Measurements from ENCODE around the gene DNAJC30. TPM values are rescaled to one million over a fixed set of nuclear protein-coding genes. Genes with fewer than 3 reads are reported as not detected.

DNAJC30 gene
- total and polyA plus RNA-seq, 4 donors = 3.5 to 13.5 (median 9.9) TPM

DNA sequence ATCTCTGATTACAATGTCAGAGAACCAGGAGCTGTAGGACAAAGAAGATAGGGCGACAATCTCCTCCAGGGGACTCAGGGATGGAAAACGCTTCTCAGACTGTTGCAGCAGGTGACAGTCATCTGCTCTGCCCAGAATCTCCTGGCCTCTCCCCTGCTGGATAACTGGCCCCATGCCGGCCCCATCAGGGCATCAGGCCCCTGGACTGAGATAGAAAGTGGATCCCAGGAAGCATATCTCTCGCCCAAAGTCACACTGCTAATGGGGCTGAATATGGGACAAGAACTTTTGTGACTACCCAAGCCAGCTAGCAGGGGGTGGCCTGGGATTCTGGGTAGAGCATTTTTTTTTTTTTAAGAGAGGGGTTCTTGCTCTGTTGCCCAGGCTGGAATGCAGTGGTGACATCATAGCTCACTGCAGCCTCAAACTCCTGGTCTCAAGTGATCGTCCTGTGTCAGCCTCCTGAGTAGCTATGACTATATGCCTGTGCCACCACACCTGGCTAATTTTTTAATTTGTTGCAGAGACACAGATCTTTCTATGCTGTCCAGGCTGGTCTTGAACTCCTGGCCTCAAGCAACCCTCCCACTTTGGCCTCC is 38.5 kb downstream of the DNAJC30 start:
- Histone ChIP-seq H3K27me3 (ENCODE audit: control insufficient read depth, insufficient read depth, low read length) (peaks cover 40% of the 10 kb centered on the region), H3K9me3 (ENCODE audit: control insufficient read depth, insufficient read depth, low read length) (no peaks in the 10 kb centered on the region), H3K4me3 (ENCODE audit: low read depth, low read length) (no peak overlapping the region), H3K4me1 (ENCODE audit: control insufficient read depth, insufficient read depth, low read length) (peaks cover 11% of the 10 kb centered on the region), H3K27ac (ENCODE audit: low read depth, low read length) (no peak overlapping the region), H3K36me3 (ENCODE audit: control insufficient read depth, insufficient read depth, low read length) (no peaks in the 10 kb centered on the region)
- DNase-seq (ENCODE audit: low read depth in 4 of 6, low spot score in 6 of 6) = no peak
- 50% methylated on average over 5 of the region's 5 CpGs for WGBS (ENCODE audit: insufficient coverage)

GRCh38 chr7:73642834-73643233 is 40.4 kb downstream of the DNAJC30 start:
- no peak overlapping the region for H3K27ac ChIP-seq (ENCODE audit: low read depth, low read length)
- H3K4me1 ChIP-seq (ENCODE audit: control insufficient read depth, insufficient read depth, low read length) = peaks cover 6% of the 10 kb centered on the region
- no peak overlapping the region for H3K4me3 ChIP-seq (ENCODE audit: low read depth, low read length)
- H3K9me3 ChIP-seq (ENCODE audit: control insufficient read depth, insufficient read depth, low read length) = no peaks in the 10 kb centered on the region
- peaks cover 24% of the 10 kb centered on the region for H3K27me3 ChIP-seq (ENCODE audit: control insufficient read depth, insufficient read depth, low read length)
- H3K36me3 ChIP-seq (ENCODE audit: control insufficient read depth, insufficient read depth, low read length) = no peaks in the 10 kb centered on the region
- no peak for DNase-seq (ENCODE audit: low read depth in 4 of 6, low spot score in 6 of 6)
- no CpG with 5 or more reads among the region's 2 CpGs for WGBS (ENCODE audit: insufficient coverage)

DNA sequence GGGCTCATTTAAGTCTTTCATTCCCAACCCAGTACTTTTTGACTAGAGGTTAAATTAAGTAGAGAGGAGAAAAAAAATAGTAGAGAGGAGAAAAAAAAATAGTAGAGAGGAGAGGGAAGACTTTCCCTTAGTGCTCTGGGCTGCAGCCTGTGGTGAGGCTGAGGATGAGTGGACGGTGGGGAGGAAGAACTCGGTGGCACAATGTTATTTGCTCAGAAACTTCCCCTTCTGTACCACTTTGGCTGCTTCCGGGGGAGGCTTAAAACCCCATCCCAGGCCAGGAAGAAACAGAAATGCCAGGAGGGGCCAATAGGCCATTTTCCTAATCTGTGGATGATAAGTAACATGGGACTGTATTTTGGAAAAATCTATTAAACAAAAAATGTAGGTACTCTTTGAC is 44.3 kb downstream of the DNAJC30 start:
- Histone ChIP-seq H3K27ac (ENCODE audit: low read depth, low read length) (no peak overlapping the region), H3K36me3 (ENCODE audit: control insufficient read depth, insufficient read depth, low read length) (no peaks in the 10 kb centered on the region), H3K4me3 (ENCODE audit: low read depth, low read length) (no peak overlapping the region), H3K4me1 (ENCODE audit: control insufficient read depth, insufficient read depth, low read length) (no peaks in the 10 kb centered on the region), H3K27me3 (ENCODE audit: control insufficient read depth, insufficient read depth, low read length) (no peaks in the 10 kb centered on the region), H3K9me3 (ENCODE audit: control insufficient read depth, insufficient read depth, low read length) (no peaks in the 10 kb centered on the region)
- WGBS (ENCODE audit: insufficient coverage) = no CpG with 5 or more reads among the region's 3 CpGs
- no peak for DNase-seq (ENCODE audit: low read depth in 4 of 6, low spot score in 6 of 6)

- no peak overlapping the region for H3K27ac ChIP-seq (ENCODE audit: low read depth, low read length)
- H3K4me1 ChIP-seq (ENCODE audit: control insufficient read depth, insufficient read depth, low read length) = no peaks in the 10 kb centered on the region
- H3K4me3 ChIP-seq (ENCODE audit: low read depth, low read length) = no peak overlapping the region
- WGBS (ENCODE audit: insufficient coverage) = 95% methylated on average over 6 of the region's 8 CpGs
- H3K27me3 ChIP-seq (ENCODE audit: control insufficient read depth, insufficient read depth, low read length) = peaks cover 4% of the 10 kb centered on the region
- no peaks in the 10 kb centered on the region for H3K36me3 ChIP-seq (ENCODE audit: control insufficient read depth, insufficient read depth, low read length)
- no peaks in the 10 kb centered on the region for H3K9me3 ChIP-seq (ENCODE audit: control insufficient read depth, insufficient read depth, low read length)
- DNase-seq (ENCODE audit: low read depth in 4 of 6, low spot score in 6 of 6) = no peak
Measured at GRCh38 chr7:73635428-73636200, 47.6 kb downstream of the DNAJC30 start.

- 86% methylated on average over 7 of the region's 8 CpGs for WGBS (ENCODE audit: insufficient coverage)
- no peak overlapping the region for H3K27ac ChIP-seq (ENCODE audit: low read depth, low read length)
Measured at GRCh38 chr7:73633844-73634243, 49.4 kb downstream of the DNAJC30 start.

DNA sequence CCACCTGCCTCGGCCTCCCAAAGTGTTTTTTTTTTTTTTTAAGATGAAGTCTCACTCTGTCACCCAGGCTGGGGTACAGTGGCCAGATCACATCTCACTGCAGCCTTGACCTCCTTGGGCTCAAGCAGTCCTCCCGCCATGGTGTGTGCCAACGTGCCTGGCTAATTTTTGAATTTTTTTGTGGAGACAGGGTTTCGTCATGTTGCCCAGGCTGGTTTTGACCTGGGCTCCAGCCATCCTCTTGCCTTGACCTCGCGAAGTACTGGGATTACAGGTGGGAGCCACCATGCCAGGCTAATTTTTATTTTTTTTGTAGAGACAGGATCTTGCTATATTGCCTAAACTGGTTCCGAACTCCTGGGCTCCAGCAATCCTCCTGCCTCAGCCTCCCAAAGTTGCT is 49.9 kb downstream of the DNAJC30 start:
- DNase-seq (ENCODE audit: low read depth in 4 of 6, low spot score in 6 of 6) = no peak
- H3K4me3 ChIP-seq (ENCODE audit: low read depth, low read length) = no peak overlapping the region
- no peak overlapping the region for H3K27ac ChIP-seq (ENCODE audit: low read depth, low read length)
- 84% methylated on average over 7 of the region's 7 CpGs for WGBS (ENCODE audit: insufficient coverage)
- H3K27me3 ChIP-seq (ENCODE audit: control insufficient read depth, insufficient read depth, low read length) = peaks cover 5% of the 10 kb centered on the region
- H3K36me3 ChIP-seq (ENCODE audit: control insufficient read depth, insufficient read depth, low read length) = no peaks in the 10 kb centered on the region
- H3K9me3 ChIP-seq (ENCODE audit: control insufficient read depth, insufficient read depth, low read length) = no peaks in the 10 kb centered on the region
- H3K4me1 ChIP-seq (ENCODE audit: control insufficient read depth, insufficient read depth, low read length) = no peaks in the 10 kb centered on the region

More at GRCh38 chr7:73633844-73634243, 49.4 kb downstream of the DNAJC30 start:
- no peaks in the 10 kb centered on the region for H3K4me1 ChIP-seq (ENCODE audit: control insufficient read depth, insufficient read depth, low read length)
- no peaks in the 10 kb centered on the region for H3K9me3 ChIP-seq (ENCODE audit: control insufficient read depth, insufficient read depth, low read length)
- DNase-seq (ENCODE audit: low read depth in 4 of 6, low spot score in 6 of 6) = no peak
- no peaks in the 10 kb centered on the region for H3K36me3 ChIP-seq (ENCODE audit: control insufficient read depth, insufficient read depth, low read length)
- no peak overlapping the region for H3K4me3 ChIP-seq (ENCODE audit: low read depth, low read length)
- peaks cover 4% of the 10 kb centered on the region for H3K27me3 ChIP-seq (ENCODE audit: control insufficient read depth, insufficient read depth, low read length)

- Histone ChIP-seq H3K27me3 (ENCODE audit: control insufficient read depth, insufficient read depth, low read length) (peaks cover 11% of the 10 kb centered on the region), H3K4me3 (ENCODE audit: low read depth, low read length) (no peak overlapping the region), H3K4me1 (ENCODE audit: control insufficient read depth, insufficient read depth, low read length) (no peaks in the 10 kb centered on the region), H3K27ac (ENCODE audit: low read depth, low read length) (no peak overlapping the region), H3K9me3 (ENCODE audit: control insufficient read depth, insufficient read depth, low read length) (no peaks in the 10 kb centered on the region), H3K36me3 (ENCODE audit: control insufficient read depth, insufficient read depth, low read length) (no peaks in the 10 kb centered on the region)
- no peak for DNase-seq (ENCODE audit: low read depth in 4 of 6, low spot score in 6 of 6)
- WGBS (ENCODE audit: insufficient coverage) = 31% methylated on average over 1 of the region's 1 CpG
Measured at GRCh38 chr7:73631558-73631957, 51.7 kb downstream of the DNAJC30 start.

Small RNA genes within 50 kb of the gene (small RNA-seq; reads per million reads assigned to genes)
- 0.32 reads per million, percentile 32 among the genes with 10 or more reads in this experiment for gene MIR4284 (ENCODE audit: low replicate concordance)
- gene RN7SL265P (ENCODE audit: low replicate concordance) = not detected

Other genes starting within 250 kb of the DNAJC30 start
- gene FZD9, start 249.7 kb downstream of the DNAJC30 start, total RNA-seq = 1 to 10 TPM; 2.8 to 4.9 TPM
- 1 to 10 TPM; 5.4 to 5.8 TPM for gene FZD9, start 249.7 kb downstream of the DNAJC30 start, polyA plus RNA-seq (ENCODE audit: insufficient read length in 2 of 2)
- gene BAZ1B, start 161.2 kb downstream of the DNAJC30 start, total RNA-seq = 10 to 100 TPM; 49.6 to 63.9 TPM
- gene BAZ1B, start 161.2 kb downstream of the DNAJC30 start, polyA plus RNA-seq (ENCODE audit: insufficient read length in 2 of 2) = 10 to 100 TPM; 42.8 to 50.6 TPM
- gene BCL7B, start 125.8 kb downstream of the DNAJC30 start, total RNA-seq = 10 to 100 TPM in 1 of 2 donors, 1 to 10 TPM in 1; 8.2 to 11.3 TPM
- gene BCL7B, start 125.8 kb downstream of the DNAJC30 start, polyA plus RNA-seq (ENCODE audit: insufficient read length in 2 of 2) = 10 to 100 TPM; 41.5 to 42.5 TPM
- 10 to 100 TPM; 45.2 to 50.3 TPM for gene TBL2, start 104.9 kb downstream of the DNAJC30 start, total RNA-seq
- 10 to 100 TPM; 32.3 to 36.8 TPM for gene TBL2, start 104.9 kb downstream of the DNAJC30 start, polyA plus RNA-seq (ENCODE audit: insufficient read length in 2 of 2)
- gene MLXIPL, start 58.9 kb downstream of the DNAJC30 start, total RNA-seq = 1 to 10 TPM in 1 of 2 donors, under 1 TPM in 1; 0.55 to 1.5 TPM
- 1 to 10 TPM; 2.9 to 4.4 TPM for gene MLXIPL, start 58.9 kb downstream of the DNAJC30 start, polyA plus RNA-seq (ENCODE audit: insufficient read length in 2 of 2)
- gene VPS37D, start 15.6 kb downstream of the DNAJC30 start, total RNA-seq = 10 to 100 TPM in 1 of 2 donors, 1 to 10 TPM in 1; 8.9 to 13.6 TPM
- gene VPS37D, start 15.6 kb downstream of the DNAJC30 start, polyA plus RNA-seq (ENCODE audit: insufficient read length in 2 of 2) = 10 to 100 TPM; 28.3 to 29.2 TPM
- gene BUD23, start 144 bp upstream of the DNAJC30 start, total RNA-seq = 10 to 100 TPM; 24.6 to 37.5 TPM
- 100 to 1,000 TPM in 1 of 2 donors, 10 to 100 TPM in 1; 74.1 to 107 TPM for gene BUD23, start 144 bp upstream of the DNAJC30 start, polyA plus RNA-seq (ENCODE audit: insufficient read length in 2 of 2)
- 10 to 100 TPM; 15.6 to 25.8 TPM for gene STX1A, start 36.2 kb upstream of the DNAJC30 start, total RNA-seq
- 10 to 100 TPM; 57.4 to 65.9 TPM for gene STX1A, start 36.2 kb upstream of the DNAJC30 start, polyA plus RNA-seq (ENCODE audit: insufficient read length in 2 of 2)
- 10 to 100 TPM in 1 of 2 donors, 1 to 10 TPM in 1; 9.9 to 22.3 TPM for gene ABHD11, start 55.3 kb upstream of the DNAJC30 start, total RNA-seq
- 10 to 100 TPM; 15.1 to 16.4 TPM for gene ABHD11, start 55.3 kb upstream of the DNAJC30 start, polyA plus RNA-seq (ENCODE audit: insufficient read length in 2 of 2)
- gene CLDN3, start 86.8 kb upstream of the DNAJC30 start, total RNA-seq = 1 to 10 TPM in 1 of 2 donors, not detected in 1; 3.9 TPM
- gene CLDN3, start 86.8 kb upstream of the DNAJC30 start, polyA plus RNA-seq (ENCODE audit: insufficient read length in 2 of 2) = under 1 TPM; 0.67 to 0.81 TPM
- gene CLDN4, start 147.5 kb upstream of the DNAJC30 start, total RNA-seq = 1 to 10 TPM in 1 of 2 donors, under 1 TPM in 1; 0.20 to 2.6 TPM
- 1 to 10 TPM in 1 of 2 donors, under 1 TPM in 1; 0.25 to 1.3 TPM for gene CLDN4, start 147.5 kb upstream of the DNAJC30 start, polyA plus RNA-seq (ENCODE audit: insufficient read length in 2 of 2)
- 1 to 10 TPM in 1 of 2 donors, under 1 TPM in 1; 0.79 to 4.2 TPM for gene METTL27, start 159.1 kb upstream of the DNAJC30 start, total RNA-seq
- under 1 TPM; 0.49 to 0.66 TPM for gene METTL27, start 159.1 kb upstream of the DNAJC30 start, polyA plus RNA-seq (ENCODE audit: insufficient read length in 2 of 2)
- gene TMEM270, start 177.7 kb upstream of the DNAJC30 start, total RNA-seq = not detected
- gene TMEM270, start 177.7 kb upstream of the DNAJC30 start, polyA plus RNA-seq (ENCODE audit: insufficient read length in 2 of 2) = not detected